Neural progenitor cell (in vitro differentiated cells): ENCODE results near the gene RASGRP1. TPM values are rescaled to one million over a fixed set of nuclear protein-coding genes. Genes with fewer than 3 reads are reported as not detected.

Source experiments
- DNase-seq: peaks from one replicate; pipeline ENCODE4 v3.0.0-alpha.2; 2016; ENCODE audit warnings: low spot score
- H2AFZ ChIP-seq: fragments of 200-600 bp; sonication (generic); replicated peaks from 2 replicates; pipeline ENCODE4 v1.6.1; 2016; ENCODE audit warnings: antibody characterized with exemption
- H3F3A ChIP-seq: fragments of 200-600 bp; sonication (generic); 2 replicates; pipeline ENCODE4 v1.6.1; 2016; ENCODE audit warnings: antibody characterized with exemption, low read depth
- H3K27ac ChIP-seq: fragments of 200-600 bp; sonication (generic); 2 replicates; pipeline ENCODE4 v1.5.1; 2016; ENCODE audit warnings: mild to moderate bottlenecking
- H3K27me3 ChIP-seq: fragments of 200-600 bp; sonication (generic); 2 replicates; pipeline ENCODE4 v1.6.1; 2016; ENCODE audit warnings: mild to moderate bottlenecking, moderate library complexity
- H3K36me3 ChIP-seq: fragments of 200-600 bp; sonication (generic); 2 replicates; pipeline ENCODE4 v1.5.1; 2016
- H3K4me1 ChIP-seq: fragments of 200-600 bp; sonication (generic); 2 replicates; pipeline ENCODE4 v1.6.1; 2016; ENCODE audit warnings: mixed run types
- H3K4me2 ChIP-seq: fragments of 200-600 bp; sonication (generic); 2 replicates; pipeline ENCODE4 v1.6.1; 2016
- H3K4me3 ChIP-seq: fragments of 200-600 bp; sonication (generic); 2 replicates; pipeline ENCODE4 v1.5.1; 2016
- H3K79me2 ChIP-seq: fragments of 200-600 bp; sonication (generic); 2 replicates; pipeline ENCODE4 v1.6.1; 2016; ENCODE audit warnings: low read depth
- H3K9ac ChIP-seq: fragments of 200-600 bp; sonication (generic); 2 replicates; pipeline ENCODE4 v1.6.1; 2016
- H3K9me3 ChIP-seq: fragments of 200-600 bp; sonication (generic); 2 replicates; pipeline ENCODE4 v1.5.1; 2016; ENCODE audit warnings: low read depth
- H4K20me1 ChIP-seq: fragments of 200-600 bp; sonication (generic); 2 replicates; pipeline ENCODE4 v1.6.1; 2016; ENCODE audit warnings: low read depth
- H3K27ac Mint-ChIP-seq: 3 replicates; pipeline ENCODE4 v1.8.0; 2021; ENCODE audit warnings: mixed read lengths
- H3K27me3 Mint-ChIP-seq: 2 replicates; pipeline ENCODE4 v1.8.0; 2022; ENCODE audit warnings: low read depth, mild to moderate bottlenecking, inconsistent platforms, moderate library complexity, mixed read lengths; ENCODE audit not compliant: insufficient read depth
- H3K36me3 Mint-ChIP-seq: 3 replicates; pipeline ENCODE4 v1.8.0; 2021; ENCODE audit warnings: mixed read lengths
- H3K4me1 Mint-ChIP-seq: 3 replicates; pipeline ENCODE4 v1.8.0; 2021; ENCODE audit warnings: mixed read lengths
- H3K4me3 Mint-ChIP-seq: 3 replicates; pipeline ENCODE4 v1.8.0; 2021; ENCODE audit warnings: mild to moderate bottlenecking, moderate library complexity, mixed read lengths
- H3K9me3 Mint-ChIP-seq: 3 replicates; pipeline ENCODE4 v1.8.0; 2020; ENCODE audit warnings: mixed read lengths
- EZH2 ChIP-seq: fragments of 200-600 bp; sonication (generic); IDR thresholded peaks from 2 replicates; pipeline ENCODE4 v1.6.1; 2017; ENCODE audit warnings: antibody characterized with exemption, mild to moderate bottlenecking, moderate library complexity
- EZH2phosphoT487 ChIP-seq: fragments of 200-600 bp; sonication (generic); IDR thresholded peaks from 2 replicates; pipeline ENCODE4 v1.6.1; 2017; ENCODE audit warnings: antibody characterized with exemption
- total RNA-seq: library from RNA; depleted of rRNA; stranded (reverse); fragments of >200 nt; gene quantifications from 2 replicates; pipeline ENCODE4 v1.2.3, GENCODE V29; 2015; ENCODE audit warnings: low replicate concordance
- TF ChIP-seq, protein P1 (sequence below): fragments of 200-600 bp; sonication (generic); IDR thresholded peaks from 2 replicates; pipeline ENCODE4 v1.5.1; 2017; ENCODE audit warnings: antibody characterized with exemption, mild to moderate bottlenecking

Gene RASGRP1
- total RNA-seq, 1 donor from 2014 or later = 2.5 TPM

DNA sequence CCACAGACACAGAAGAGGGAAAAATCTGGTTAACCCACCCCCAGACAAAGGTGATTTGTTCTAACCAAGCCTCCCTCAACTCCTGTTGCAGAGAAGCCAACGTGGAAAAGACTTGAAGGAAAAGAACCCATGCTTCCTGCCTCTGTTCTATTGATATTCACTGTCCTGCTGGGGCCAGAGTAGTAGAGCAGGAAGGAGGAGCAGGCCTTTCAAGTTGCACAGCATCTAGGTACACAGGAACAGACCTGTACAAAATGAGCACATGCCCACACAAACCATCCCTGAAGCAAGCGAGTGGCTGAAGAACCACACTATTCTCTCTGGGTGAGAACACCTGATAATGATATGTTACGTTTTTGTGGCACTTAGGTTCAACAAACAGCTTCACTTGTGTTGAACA is 29.9 kb downstream of the RASGRP1 start:
- peaks cover 6% of the 10 kb centered on the region for H3K27me3 Mint-ChIP-seq

DNA sequence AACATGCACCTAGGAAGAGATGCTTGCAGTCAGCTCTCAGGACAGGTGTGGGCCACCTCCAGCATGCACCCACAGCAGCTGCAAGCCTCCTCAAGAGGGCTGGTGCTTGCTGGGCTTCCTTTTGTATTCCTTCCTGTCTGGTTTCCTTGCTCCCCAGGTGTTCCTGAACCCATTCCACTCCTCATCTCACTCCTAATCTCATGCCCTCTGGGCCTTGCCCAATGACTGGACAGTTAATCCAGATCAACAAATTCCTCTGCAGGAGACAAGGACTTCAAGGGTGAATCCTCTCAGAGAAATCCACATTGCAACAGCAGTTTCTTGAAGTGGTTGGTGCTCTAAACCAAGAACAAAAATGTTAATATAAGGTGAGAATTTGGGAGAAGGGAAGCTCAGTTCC is 30.7 kb downstream of the RASGRP1 start:
- Mint-ChIP-seq H3K4me3 (no peak overlapping the region), H3K4me1 (peaks cover 21% of the 10 kb centered on the region), H3K27me3 (peaks cover 6% of the 10 kb centered on the region), H3K27ac (no peak overlapping the region), H3K36me3 (peaks cover 2% of the 10 kb centered on the region), H3K9me3 (no peaks in the 10 kb centered on the region)
- Histone ChIP-seq H2AFZ (no peak overlapping the region), H3K4me3 (no peak overlapping the region), H3K36me3 (no peaks in the 10 kb centered on the region), H3K4me2 (no peak overlapping the region), H3F3A (no peaks in the 10 kb centered on the region), H3K27ac (no peak overlapping the region), H3K79me2 (no peaks in the 10 kb centered on the region), H3K9me3 (no peaks in the 10 kb centered on the region), H3K9ac (no peak overlapping the region), H3K27me3 (no peaks in the 10 kb centered on the region), H3K4me1 (peaks cover 5% of the 10 kb centered on the region), H4K20me1 (no peaks in the 10 kb centered on the region)
- TF ChIP-seq EZH2 (no peak), EZH2phosphoT487 (no peak)
- TF ChIP-seq, protein P1, sequence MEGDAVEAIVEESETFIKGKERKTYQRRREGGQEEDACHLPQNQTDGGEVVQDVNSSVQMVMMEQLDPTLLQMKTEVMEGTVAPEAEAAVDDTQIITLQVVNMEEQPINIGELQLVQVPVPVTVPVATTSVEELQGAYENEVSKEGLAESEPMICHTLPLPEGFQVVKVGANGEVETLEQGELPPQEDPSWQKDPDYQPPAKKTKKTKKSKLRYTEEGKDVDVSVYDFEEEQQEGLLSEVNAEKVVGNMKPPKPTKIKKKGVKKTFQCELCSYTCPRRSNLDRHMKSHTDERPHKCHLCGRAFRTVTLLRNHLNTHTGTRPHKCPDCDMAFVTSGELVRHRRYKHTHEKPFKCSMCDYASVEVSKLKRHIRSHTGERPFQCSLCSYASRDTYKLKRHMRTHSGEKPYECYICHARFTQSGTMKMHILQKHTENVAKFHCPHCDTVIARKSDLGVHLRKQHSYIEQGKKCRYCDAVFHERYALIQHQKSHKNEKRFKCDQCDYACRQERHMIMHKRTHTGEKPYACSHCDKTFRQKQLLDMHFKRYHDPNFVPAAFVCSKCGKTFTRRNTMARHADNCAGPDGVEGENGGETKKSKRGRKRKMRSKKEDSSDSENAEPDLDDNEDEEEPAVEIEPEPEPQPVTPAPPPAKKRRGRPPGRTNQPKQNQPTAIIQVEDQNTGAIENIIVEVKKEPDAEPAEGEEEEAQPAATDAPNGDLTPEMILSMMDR = no peak
- no peak for DNase-seq

More for the DNA sequence above, 29.9 kb downstream of the RASGRP1 start:
- Histone ChIP-seq H3K9me3 (no peaks in the 10 kb centered on the region), H3K4me3 (no peak overlapping the region), H2AFZ (no peak overlapping the region), H3K36me3 (no peaks in the 10 kb centered on the region), H3K27ac (no peak overlapping the region), H3F3A (no peaks in the 10 kb centered on the region), H3K4me1 (peaks cover 5% of the 10 kb centered on the region), H4K20me1 (no peaks in the 10 kb centered on the region), H3K4me2 (no peak overlapping the region), H3K9ac (no peak overlapping the region), H3K27me3 (no peaks in the 10 kb centered on the region), H3K79me2 (no peaks in the 10 kb centered on the region)
- Mint-ChIP-seq H3K4me3 (no peak overlapping the region), H3K4me1 (peaks cover 21% of the 10 kb centered on the region), H3K36me3 (peaks cover 2% of the 10 kb centered on the region), H3K27ac (no peak overlapping the region), H3K9me3 (no peaks in the 10 kb centered on the region)
- no peak for TF ChIP-seq EZH2
- TF ChIP-seq EZH2phosphoT487 = no peak
- TF ChIP-seq, protein P1 = no peak
- no peak for DNase-seq

DNA sequence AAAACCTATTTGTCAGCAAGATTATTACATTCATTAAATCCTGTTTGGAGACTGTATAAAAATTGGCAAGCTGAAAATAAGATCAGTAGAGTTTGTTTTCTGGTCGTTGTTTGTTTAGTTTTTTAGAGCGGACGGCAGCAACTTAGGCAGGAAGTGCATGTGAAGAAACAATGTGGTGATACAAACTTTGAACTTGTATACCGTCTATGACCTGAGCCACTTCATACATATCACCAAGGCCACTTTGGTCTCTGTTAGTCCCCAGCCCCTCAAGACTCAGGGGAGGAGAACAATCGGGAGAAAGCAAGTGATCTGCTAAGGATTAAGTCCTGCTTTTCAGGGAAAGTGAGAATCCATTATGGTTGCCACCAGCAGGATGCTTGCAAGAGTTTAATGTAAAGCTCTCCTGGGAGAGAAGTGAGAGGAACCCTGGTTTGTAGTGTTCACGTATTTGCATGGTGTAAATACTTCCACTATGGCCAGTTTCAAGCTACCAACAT is 31.1 kb downstream of the RASGRP1 start:
- H3K4me3 Mint-ChIP-seq = no peak overlapping the region
- Histone ChIP-seq H3K4me2 (no peak overlapping the region), H3K79me2 (no peaks in the 10 kb centered on the region), H3K4me3 (no peak overlapping the region), H4K20me1 (no peaks in the 10 kb centered on the region), H3K9me3 (no peaks in the 10 kb centered on the region), H3K9ac (no peak overlapping the region), H3K36me3 (no peaks in the 10 kb centered on the region), H2AFZ (no peak overlapping the region), H3F3A (no peaks in the 10 kb centered on the region), H3K4me1 (peaks cover 5% of the 10 kb centered on the region), H3K27me3 (no peaks in the 10 kb centered on the region), H3K27ac (no peak overlapping the region)
- H3K9me3 Mint-ChIP-seq = no peaks in the 10 kb centered on the region
- H3K36me3 Mint-ChIP-seq = peaks cover 2% of the 10 kb centered on the region
- peaks cover 21% of the 10 kb centered on the region for H3K4me1 Mint-ChIP-seq
- TF ChIP-seq EZH2 (no peak), EZH2phosphoT487 (no peak)
- TF ChIP-seq, protein P1 = no peak
- H3K27ac Mint-ChIP-seq = peak overlapping the region; percentile 24
- peaks cover 6% of the 10 kb centered on the region for H3K27me3 Mint-ChIP-seq
- DNase-seq = no peak
